GM21367 (cell line): ENCODE results near the gene RBL1.
"Not testable (repeated sequence)": the region's sequence is repeated elsewhere in the genome, so short reads cannot be mapped to it uniquely, and the experiment has no call there.

Experiments used
- ATAC-seq: cut with Tn5 transposase; IDR thresholded peaks from one replicate; pipeline ENCODE4 v1.9.1; 2021; ENCODE audit not compliant: unreplicated experiment

RBL1 gene

GRCh38 chr20:37077009-37077408, 18.8 kb downstream of the RBL1 start:
- ATAC-seq, result no peak

GRCh38 chr20:37075932-37076685, 19.7 kb downstream of the RBL1 start:
- ATAC-seq, result no peak

- ATAC-seq, result no peak
Observed at GRCh38 chr20:37072293-37073196, 23.3 kb downstream of the RBL1 start.

GRCh38 chr20:37071481-37071911, 24.3 kb downstream of the RBL1 start:
- ATAC-seq, result no peak

DNA sequence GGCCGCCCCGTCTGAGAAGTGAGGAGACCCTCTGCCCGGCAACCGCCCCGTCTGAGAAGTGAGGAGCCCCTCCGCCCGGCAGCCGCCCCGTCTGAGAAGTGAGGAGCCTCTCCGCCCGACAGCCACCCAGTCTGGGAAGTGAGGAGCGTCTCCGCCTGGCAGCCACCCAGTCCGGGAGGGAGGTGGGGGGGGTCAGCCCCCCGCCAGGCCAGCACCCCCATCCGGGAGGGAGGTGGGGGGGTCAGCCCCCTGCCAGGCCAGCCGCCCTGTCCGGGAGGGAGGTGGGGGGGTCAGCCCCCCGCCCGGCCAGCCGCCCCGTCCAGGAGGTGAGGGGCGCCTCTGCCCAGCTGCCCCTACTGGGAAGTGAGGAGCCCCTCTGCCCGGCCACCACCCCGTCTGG, 26.2 kb downstream of the RBL1 start:
- not testable (repeated sequence) for ATAC-seq

DNA sequence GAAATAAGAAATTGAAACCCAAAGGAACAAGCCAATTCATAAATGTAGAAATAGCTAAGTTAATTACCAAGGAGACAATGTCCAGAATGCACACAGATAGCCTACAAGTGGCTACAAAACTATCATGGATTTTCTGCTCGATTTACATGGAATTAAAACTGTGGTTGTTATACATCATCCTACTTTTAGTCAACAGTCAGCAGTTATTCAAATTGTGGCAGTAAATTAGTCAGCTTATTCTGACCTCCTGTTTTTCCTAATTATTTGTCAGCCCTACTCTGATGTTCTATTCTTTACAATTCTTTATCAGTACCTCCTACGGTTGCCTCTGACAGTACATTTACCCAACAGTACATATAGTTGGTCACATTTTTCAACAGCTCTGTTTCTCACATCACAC, 29.6 kb downstream of the RBL1 start:
- no peak for ATAC-seq

DNA sequence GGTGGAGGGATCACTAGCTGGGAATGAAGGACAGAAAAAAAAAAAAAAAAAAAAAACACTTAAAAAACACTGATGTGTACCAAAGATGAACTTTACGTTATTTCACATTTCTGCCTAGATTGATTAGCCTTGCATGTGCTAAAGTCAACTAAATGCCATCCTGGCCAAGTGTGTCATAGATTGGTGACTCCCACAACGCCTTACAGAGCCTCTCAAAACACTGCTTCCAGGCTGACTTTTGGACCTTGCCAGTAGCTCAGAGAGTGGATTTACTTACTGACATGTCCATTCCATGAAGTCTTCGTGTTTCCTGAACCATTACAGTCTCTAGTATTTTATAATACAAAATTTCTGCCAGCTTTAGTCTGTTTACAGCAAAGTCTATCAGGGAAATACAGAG, 40.5 kb downstream of the RBL1 start:
- ATAC-seq, result no peak

DNA sequence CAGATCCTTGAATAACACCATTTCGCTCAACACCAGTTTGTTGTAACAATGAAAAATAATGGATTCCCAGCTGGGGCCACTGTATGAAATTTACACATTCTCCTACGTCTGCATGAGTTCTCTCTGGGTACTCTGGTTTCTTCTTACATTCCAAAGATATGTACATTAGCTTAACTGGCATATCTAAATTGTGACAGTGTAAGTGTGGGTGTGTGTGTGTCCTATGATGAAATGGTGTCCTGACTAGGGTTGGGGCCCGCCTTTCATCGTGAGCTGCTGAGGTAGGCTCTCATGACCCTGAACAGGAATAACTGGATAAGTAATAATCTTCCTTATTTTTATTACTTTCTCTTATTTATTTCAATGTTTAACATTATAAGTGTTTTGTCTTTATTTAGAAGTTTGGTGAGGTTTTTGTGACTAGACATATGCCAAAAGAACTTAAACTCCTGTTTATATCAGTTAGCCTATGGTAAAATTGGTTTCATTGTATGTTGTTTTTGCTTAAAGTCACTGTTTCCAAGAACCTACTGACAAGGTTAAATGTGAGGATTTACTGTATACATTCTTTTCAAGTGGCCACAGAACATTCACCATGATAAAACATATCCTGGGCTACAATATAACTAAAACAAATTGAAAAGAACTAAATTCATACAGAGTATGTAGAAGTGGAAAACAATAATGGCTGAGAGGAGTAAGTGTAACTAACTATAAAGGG, 42.4 kb downstream of the RBL1 start:
- ATAC-seq, result no peak

- peak; percentile 56 for ATAC-seq
Observed at GRCh38 chr20:37042986-37043972, 52.5 kb downstream of the RBL1 start.

- ATAC-seq, result not testable (repeated sequence)
Observed at GRCh38 chr20:37039366-37039765, 56.4 kb downstream of the RBL1 start.

DNA sequence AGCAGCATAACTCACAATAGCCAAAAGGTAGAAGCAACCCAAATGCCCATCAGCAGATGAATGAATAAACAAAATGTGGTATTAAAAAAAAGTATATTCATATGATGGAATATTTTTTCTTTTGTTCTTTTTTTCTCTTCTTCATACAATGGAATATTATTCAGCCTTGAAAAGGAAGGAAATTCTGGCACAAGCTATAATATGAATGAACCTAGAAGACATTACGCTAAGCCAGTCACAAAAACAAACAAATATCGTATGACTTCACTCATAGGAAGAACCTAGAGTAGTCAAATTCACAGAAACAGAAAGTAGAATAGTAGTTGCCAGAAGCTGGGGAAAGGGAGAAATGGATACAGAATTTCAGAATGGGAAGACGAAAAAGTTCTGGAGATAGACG, 63.7 kb downstream of the RBL1 start:
- no peak for ATAC-seq

DNA sequence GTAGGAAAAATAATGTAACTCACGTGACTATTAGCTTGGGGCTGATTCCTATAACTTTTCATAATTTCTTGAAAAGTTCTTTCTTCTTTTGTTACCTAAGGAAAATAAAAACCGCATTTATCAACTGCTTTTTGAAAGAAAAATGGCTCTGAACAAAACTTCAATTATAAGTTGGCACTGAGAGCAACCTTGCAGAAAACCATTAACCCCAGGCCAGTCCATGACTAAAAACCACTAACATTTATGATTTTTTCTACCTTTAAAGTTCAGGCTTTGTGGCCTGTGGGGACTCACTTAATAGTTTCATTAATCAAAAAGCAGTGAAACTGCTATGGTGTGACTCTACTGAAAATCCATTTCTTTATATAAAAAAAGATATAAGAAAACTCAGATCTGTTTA, 75.2 kb downstream of the RBL1 start:
- no peak for ATAC-seq

- not testable (repeated sequence) for ATAC-seq
Observed at GRCh38 chr20:37012631-37013030, 83.2 kb downstream of the RBL1 start.

- not testable (repeated sequence) for ATAC-seq
Observed at GRCh38 chr20:37011858-37012257, 83.9 kb downstream of the RBL1 start.

DNA sequence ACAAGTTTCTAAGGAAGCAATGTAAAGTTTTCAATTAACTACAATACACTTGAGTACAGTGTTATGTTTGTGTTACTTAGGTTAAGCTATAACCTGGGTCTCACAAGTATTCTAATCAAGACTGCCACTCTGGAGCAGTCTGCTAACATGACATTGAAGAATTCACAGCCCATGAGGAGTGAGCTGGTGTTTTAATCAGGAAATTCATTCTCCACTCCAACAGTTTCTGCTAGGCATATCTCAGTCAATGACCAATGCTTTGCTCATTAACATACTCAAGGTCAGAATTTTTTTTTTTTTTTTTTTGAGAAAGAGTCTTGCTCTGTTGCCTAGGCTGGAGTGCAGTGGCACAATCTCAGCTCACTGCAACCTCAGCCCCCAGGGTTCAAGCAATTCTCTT, 84.7 kb downstream of the RBL1 start:
- no peak for ATAC-seq

DNA sequence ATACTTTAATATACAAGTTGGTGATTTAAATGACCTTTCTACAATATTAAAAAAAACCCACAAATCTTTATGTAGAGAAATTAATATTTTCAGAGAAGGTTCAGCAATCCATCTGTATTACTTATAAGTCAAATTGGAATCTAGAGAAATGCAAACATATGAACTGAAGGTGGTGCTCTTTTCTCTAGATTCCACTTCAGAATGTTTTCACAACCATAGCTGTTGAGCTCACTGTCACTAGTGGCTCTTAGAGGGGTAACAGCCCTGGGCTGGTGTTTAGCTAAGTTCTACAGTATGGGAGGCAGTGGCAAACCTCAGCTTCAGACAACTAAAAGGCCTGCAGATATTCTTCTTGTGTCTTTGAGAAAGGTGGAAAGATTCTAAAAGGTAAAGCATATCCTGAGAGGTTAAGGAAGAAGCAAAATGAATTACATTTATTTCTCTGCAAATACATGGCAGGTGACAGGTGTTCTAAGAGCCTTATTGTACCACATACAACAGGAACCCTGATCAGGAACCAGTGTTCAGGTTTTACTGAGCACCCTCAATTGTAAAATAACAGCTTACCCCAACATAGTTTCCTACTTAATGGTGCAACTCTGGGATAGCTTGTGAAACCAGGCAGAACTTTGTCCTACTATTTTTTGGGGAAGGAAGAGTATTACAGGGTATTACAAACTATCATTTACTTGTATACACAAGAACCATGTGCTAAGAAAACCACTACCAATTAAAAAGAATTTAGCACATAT, 87.7 kb downstream of the RBL1 start:
- ATAC-seq, result no peak

- ATAC-seq, result not testable (repeated sequence)
Observed at GRCh38 chr20:37005062-37005942, 90.5 kb downstream of the RBL1 start.

DNA sequence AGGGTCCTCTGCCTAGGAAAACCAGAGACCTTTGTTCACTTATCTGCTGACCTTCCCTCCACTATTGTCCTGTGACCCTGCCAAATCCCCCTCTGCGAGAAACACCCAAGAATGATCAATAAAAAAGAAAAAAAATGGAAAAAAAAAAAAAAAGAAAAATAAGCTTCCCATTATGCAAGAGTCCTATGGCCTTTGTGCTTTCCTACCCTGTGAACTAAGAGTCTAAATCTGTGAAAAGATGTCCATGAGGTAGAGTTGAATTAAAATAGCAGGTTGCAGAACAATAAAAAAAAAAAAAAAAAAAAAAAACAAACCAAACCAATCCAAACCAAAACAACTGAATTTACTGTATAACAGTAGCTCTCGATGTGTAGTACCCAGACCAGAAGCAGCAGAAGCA, 94.2 kb downstream of the RBL1 start:
- ATAC-seq, result not testable (repeated sequence)
